GM23338 (cell line): Measurements from ENCODE around the gene HLA-DPB1. TPM values are rescaled to one million over a fixed set of nuclear protein-coding genes. Genes with fewer than 3 reads are reported as not detected.

Source experiments
- CREB1 ChIP-seq: fragments of 250-450 bp; sonication (Bioruptor Pico); IDR thresholded peaks from 2 replicates; pipeline ENCODE4 v1.5.0; 2020; ENCODE audit warnings: low read depth, mild to moderate bottlenecking, moderate library complexity
- NANOG ChIP-seq: IDR thresholded peaks from 2 replicates; pipeline ENCODE4 v1.6.1; 2016; ENCODE audit warnings: antibody characterized with exemption, borderline replicate concordance
- POLR2AphosphoS5 ChIP-seq: IDR thresholded peaks from 2 replicates; pipeline ENCODE4 v1.6.1; 2016; ENCODE audit warnings: antibody characterized with exemption, low read depth
- ZNF114 ChIP-seq: fragments of 250-450 bp; sonication (Bioruptor Pico); IDR thresholded peaks from 2 replicates; pipeline ENCODE4 v1.5.0; 2020; ENCODE audit warnings: mild to moderate bottlenecking, moderate library complexity
- polyA plus RNA-seq: library from polyadenylated mRNA; unstranded; fragments of >200 nt; fragmentation: Nextera tagmentation; extraction: Ambion mirVana; gene quantifications from 2 replicates; pipeline ENCODE4 v1.2.1, GENCODE V29; 2016
- total RNA-seq: library from RNA; depleted of rRNA; stranded (reverse); fragments of >200 nt; shearing (Covaris generic); gene quantifications from 2 replicates; pipeline ENCODE4 v1.2.3, GENCODE V29; 2014
- TF ChIP-seq, protein P1 (sequence below): fragments of 250-450 bp; sonication (Bioruptor Pico); IDR thresholded peaks from 2 replicates; pipeline ENCODE4 v1.5.0; 2020; ENCODE audit warnings: mild to moderate bottlenecking, moderate library complexity
- TF ChIP-seq, protein P2 (sequence below): IDR thresholded peaks from 2 replicates; pipeline ENCODE4 v1.6.1; 2016; ENCODE audit warnings: antibody characterized with exemption
- TF ChIP-seq, protein P3 (sequence below): IDR thresholded peaks from one replicate; pipeline ENCODE4 v1.6.1; 2018; ENCODE audit warnings: antibody characterized with exemption; ENCODE audit not compliant: unreplicated experiment
- TF ChIP-seq, protein P4 (sequence below), 2 experiments: fragments of 200-600 bp in 1 of 2; sonication (generic) in 1 of 2; conservative IDR thresholded peaks; 2 replicates each; pipeline versions ENCODE4 v1.5.1 to v1.6.1; 2016 to 2017; ENCODE audit warnings: antibody characterized with exemption in 2 of 2, low read depth in 2 of 2, mild to moderate bottlenecking in 2 of 2, moderate library complexity in 1 of 2

HLA-DPB1 gene
- total and polyA plus RNA-seq, 2 experiments from 2014 or later = 22.0 to 37.6 TPM

DNA sequence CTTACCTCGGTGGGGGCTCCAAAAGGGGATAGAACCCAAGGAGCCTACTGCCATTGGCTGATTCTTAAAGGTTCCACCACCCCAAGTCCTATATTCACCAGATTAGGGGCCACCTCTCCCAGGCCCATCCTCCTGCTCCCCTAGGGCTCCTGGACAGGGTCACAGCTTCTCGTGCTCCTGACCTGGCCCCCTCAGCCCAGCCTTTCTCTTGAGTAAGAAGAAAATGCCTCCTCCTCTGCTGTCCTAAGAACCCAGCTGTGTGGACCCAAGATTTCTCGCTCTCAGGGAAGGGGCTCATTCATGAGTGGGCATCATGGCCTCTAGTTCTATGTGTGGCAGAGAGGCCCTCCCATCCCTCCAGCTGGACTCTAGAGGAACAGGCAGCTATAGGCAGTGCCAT, 16.6 kb downstream of the HLA-DPB1 start (continued):
- TF ChIP-seq, protein P1, sequence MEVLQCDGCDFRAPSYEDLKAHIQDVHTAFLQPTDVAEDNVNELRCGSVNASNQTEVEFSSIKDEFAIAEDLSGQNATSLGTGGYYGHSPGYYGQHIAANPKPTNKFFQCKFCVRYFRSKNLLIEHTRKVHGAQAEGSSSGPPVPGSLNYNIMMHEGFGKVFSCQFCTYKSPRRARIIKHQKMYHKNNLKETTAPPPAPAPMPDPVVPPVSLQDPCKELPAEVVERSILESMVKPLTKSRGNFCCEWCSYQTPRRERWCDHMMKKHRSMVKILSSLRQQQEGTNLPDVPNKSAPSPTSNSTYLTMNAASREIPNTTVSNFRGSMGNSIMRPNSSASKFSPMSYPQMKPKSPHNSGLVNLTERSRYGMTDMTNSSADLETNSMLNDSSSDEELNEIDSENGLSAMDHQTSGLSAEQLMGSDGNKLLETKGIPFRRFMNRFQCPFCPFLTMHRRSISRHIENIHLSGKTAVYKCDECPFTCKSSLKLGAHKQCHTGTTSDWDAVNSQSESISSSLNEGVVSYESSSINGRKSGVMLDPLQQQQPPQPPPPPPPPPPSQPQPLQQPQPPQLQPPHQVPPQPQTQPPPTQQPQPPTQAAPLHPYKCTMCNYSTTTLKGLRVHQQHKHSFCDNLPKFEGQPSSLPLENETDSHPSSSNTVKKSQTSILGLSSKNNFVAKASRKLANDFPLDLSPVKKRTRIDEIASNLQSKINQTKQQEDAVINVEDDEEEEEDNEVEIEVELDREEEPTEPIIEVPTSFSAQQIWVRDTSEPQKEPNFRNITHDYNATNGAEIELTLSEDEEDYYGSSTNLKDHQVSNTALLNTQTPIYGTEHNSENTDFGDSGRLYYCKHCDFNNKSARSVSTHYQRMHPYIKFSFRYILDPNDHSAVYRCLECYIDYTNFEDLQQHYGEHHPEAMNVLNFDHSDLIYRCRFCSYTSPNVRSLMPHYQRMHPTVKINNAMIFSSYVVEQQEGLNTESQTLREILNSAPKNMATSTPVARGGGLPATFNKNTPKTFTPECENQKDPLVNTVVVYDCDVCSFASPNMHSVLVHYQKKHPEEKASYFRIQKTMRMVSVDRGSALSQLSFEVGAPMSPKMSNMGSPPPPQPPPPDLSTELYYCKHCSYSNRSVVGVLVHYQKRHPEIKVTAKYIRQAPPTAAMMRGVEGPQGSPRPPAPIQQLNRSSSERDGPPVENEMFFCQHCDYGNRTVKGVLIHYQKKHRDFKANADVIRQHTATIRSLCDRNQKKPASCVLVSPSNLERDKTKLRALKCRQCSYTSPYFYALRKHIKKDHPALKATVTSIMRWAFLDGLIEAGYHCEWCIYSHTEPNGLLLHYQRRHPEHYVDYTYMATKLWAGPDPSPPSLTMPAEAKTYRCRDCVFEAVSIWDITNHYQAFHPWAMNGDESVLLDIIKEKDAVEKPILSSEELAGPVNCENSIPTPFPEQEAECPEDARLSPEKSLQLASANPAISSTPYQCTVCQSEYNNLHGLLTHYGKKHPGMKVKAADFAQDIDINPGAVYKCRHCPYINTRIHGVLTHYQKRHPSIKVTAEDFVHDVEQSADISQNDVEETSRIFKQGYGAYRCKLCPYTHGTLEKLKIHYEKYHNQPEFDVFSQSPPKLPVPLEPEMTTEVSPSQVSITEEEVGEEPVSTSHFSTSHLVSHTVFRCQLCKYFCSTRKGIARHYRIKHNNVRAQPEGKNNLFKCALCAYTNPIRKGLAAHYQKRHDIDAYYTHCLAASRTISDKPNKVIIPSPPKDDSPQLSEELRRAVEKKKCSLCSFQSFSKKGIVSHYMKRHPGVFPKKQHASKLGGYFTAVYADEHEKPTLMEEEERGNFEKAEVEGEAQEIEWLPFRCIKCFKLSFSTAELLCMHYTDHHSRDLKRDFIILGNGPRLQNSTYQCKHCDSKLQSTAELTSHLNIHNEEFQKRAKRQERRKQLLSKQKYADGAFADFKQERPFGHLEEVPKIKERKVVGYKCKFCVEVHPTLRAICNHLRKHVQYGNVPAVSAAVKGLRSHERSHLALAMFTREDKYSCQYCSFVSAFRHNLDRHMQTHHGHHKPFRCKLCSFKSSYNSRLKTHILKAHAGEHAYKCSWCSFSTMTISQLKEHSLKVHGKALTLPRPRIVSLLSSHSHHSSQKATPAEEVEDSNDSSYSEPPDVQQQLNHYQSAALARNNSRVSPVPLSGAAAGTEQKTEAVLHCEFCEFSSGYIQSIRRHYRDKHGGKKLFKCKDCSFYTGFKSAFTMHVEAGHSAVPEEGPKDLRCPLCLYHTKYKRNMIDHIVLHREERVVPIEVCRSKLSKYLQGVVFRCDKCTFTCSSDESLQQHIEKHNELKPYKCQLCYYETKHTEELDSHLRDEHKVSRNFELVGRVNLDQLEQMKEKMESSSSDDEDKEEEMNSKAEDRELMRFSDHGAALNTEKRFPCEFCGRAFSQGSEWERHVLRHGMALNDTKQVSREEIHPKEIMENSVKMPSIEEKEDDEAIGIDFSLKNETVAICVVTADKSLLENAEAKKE (CRISPR knock-in tag) = no peak
- no peak for TF ChIP-seq ZNF114 (CRISPR knock-in tag)
- TF ChIP-seq, protein P2, sequence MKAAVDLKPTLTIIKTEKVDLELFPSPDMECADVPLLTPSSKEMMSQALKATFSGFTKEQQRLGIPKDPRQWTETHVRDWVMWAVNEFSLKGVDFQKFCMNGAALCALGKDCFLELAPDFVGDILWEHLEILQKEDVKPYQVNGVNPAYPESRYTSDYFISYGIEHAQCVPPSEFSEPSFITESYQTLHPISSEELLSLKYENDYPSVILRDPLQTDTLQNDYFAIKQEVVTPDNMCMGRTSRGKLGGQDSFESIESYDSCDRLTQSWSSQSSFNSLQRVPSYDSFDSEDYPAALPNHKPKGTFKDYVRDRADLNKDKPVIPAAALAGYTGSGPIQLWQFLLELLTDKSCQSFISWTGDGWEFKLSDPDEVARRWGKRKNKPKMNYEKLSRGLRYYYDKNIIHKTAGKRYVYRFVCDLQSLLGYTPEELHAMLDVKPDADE = no peak
- TF ChIP-seq, protein P3, sequence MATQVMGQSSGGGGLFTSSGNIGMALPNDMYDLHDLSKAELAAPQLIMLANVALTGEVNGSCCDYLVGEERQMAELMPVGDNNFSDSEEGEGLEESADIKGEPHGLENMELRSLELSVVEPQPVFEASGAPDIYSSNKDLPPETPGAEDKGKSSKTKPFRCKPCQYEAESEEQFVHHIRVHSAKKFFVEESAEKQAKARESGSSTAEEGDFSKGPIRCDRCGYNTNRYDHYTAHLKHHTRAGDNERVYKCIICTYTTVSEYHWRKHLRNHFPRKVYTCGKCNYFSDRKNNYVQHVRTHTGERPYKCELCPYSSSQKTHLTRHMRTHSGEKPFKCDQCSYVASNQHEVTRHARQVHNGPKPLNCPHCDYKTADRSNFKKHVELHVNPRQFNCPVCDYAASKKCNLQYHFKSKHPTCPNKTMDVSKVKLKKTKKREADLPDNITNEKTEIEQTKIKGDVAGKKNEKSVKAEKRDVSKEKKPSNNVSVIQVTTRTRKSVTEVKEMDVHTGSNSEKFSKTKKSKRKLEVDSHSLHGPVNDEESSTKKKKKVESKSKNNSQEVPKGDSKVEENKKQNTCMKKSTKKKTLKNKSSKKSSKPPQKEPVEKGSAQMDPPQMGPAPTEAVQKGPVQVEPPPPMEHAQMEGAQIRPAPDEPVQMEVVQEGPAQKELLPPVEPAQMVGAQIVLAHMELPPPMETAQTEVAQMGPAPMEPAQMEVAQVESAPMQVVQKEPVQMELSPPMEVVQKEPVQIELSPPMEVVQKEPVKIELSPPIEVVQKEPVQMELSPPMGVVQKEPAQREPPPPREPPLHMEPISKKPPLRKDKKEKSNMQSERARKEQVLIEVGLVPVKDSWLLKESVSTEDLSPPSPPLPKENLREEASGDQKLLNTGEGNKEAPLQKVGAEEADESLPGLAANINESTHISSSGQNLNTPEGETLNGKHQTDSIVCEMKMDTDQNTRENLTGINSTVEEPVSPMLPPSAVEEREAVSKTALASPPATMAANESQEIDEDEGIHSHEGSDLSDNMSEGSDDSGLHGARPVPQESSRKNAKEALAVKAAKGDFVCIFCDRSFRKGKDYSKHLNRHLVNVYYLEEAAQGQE = no peak
- TF ChIP-seq CREB1 (CRISPR knock-in tag) = no peak
- TF ChIP-seq, protein P4, sequence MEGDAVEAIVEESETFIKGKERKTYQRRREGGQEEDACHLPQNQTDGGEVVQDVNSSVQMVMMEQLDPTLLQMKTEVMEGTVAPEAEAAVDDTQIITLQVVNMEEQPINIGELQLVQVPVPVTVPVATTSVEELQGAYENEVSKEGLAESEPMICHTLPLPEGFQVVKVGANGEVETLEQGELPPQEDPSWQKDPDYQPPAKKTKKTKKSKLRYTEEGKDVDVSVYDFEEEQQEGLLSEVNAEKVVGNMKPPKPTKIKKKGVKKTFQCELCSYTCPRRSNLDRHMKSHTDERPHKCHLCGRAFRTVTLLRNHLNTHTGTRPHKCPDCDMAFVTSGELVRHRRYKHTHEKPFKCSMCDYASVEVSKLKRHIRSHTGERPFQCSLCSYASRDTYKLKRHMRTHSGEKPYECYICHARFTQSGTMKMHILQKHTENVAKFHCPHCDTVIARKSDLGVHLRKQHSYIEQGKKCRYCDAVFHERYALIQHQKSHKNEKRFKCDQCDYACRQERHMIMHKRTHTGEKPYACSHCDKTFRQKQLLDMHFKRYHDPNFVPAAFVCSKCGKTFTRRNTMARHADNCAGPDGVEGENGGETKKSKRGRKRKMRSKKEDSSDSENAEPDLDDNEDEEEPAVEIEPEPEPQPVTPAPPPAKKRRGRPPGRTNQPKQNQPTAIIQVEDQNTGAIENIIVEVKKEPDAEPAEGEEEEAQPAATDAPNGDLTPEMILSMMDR (conservative IDR thresholded peaks at IDR 0.05; ENCODE audit: low read depth in 2 of 2) = no peak
- no peak for TF ChIP-seq POLR2AphosphoS5
- no peak for TF ChIP-seq NANOG
